ENCODE measurements around the gene AP2A2.
A peak's percentile ranks its signal among the peaks of the same experiment; 100 is the strongest.

The AP2A2 gene

GRCh38 chr11:1047595-1048156 is 122.0 kb downstream of the AP2A2 start:
- no peak overlapping the region for H3K4me3 ChIP-seq (ENCODE audit: control insufficient read depth, low read depth, low read length)
- no peak for DNase-seq (ENCODE audit: low read depth)
- TF ChIP-seq CTCF (conservative IDR thresholded peaks at IDR 0.05; ENCODE audit: control insufficient read depth, insufficient read depth, low read depth, low read length), result no peak

DNA sequence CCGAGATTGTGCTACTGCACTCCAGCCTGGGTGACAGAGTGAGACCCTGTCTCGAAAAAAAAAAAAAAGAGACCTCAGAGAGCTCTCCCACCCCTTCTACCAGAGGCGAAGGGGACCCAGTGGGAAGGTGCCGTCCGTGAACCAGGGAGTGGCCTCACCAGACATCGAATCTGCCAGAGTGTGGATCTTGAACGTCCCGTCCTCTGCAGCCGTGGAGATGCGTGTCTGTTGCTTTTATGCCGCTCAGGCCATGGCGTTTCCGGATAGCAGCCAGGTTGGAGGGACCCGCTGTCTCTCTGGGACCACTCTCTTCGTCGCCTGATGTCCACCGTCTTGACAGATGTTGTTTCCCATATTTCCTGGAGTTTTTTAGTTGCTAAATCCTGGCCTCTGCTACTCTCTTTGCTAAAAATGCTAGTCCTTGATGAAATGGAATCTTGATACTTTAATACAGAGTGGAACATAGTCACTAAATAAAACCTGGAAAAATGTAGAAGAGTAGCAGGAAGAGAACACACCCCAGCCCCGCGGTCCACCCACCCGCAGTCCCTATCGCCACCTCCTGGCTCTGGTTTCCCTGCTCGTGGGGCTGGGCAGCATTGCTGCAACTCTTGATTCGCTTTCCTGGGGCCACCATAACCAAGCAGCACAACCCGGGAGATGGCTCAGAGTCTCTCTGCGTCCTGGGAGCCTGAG is 122.9 kb downstream of the AP2A2 start:
- no peak for TF ChIP-seq CTCF (conservative IDR thresholded peaks at IDR 0.05; ENCODE audit: control insufficient read depth, insufficient read depth, low read depth, low read length)
- no peak for DNase-seq (ENCODE audit: low read depth)
- H3K4me3 ChIP-seq (ENCODE audit: control insufficient read depth, low read depth, low read length), result no peak overlapping the region

- H3K4me3 ChIP-seq (ENCODE audit: control insufficient read depth, low read depth, low read length), result no peak overlapping the region
- no peak for TF ChIP-seq CTCF (conservative IDR thresholded peaks at IDR 0.05; ENCODE audit: control insufficient read depth, insufficient read depth, low read depth, low read length)
- DNase-seq (ENCODE audit: low read depth), result no peak
Measured at GRCh38 chr11:1049071-1049405, 123.4 kb downstream of the AP2A2 start.

GRCh38 chr11:1049431-1049891 is 123.8 kb downstream of the AP2A2 start:
- no peak for DNase-seq (ENCODE audit: low read depth)
- H3K4me3 ChIP-seq (ENCODE audit: control insufficient read depth, low read depth, low read length), result no peak overlapping the region

GRCh38 chr11:1049911-1050580 is 124.4 kb downstream of the AP2A2 start:
- no peak for DNase-seq (ENCODE audit: low read depth)
- no peak for TF ChIP-seq CTCF (conservative IDR thresholded peaks at IDR 0.05; ENCODE audit: control insufficient read depth, insufficient read depth, low read depth, low read length)
- H3K4me3 ChIP-seq (ENCODE audit: control insufficient read depth, low read depth, low read length), result no peak overlapping the region

More at GRCh38 chr11:1049431-1049891, 123.8 kb downstream of the AP2A2 start:
- no peak for TF ChIP-seq CTCF (conservative IDR thresholded peaks at IDR 0.05; ENCODE audit: control insufficient read depth, insufficient read depth, low read depth, low read length)

GRCh38 chr11:1050581-1051355 is 125.1 kb downstream of the AP2A2 start:
- peak; percentile 77 for TF ChIP-seq CTCF (conservative IDR thresholded peaks at IDR 0.05; ENCODE audit: control insufficient read depth, insufficient read depth, low read depth, low read length)
- no peak overlapping the region for H3K4me3 ChIP-seq (ENCODE audit: control insufficient read depth, low read depth, low read length)
- DNase-seq (ENCODE audit: low read depth), result peak; percentile 42
